ENCODE measurements around the gene CATSPER4.

Gene CATSPER4

DNA sequence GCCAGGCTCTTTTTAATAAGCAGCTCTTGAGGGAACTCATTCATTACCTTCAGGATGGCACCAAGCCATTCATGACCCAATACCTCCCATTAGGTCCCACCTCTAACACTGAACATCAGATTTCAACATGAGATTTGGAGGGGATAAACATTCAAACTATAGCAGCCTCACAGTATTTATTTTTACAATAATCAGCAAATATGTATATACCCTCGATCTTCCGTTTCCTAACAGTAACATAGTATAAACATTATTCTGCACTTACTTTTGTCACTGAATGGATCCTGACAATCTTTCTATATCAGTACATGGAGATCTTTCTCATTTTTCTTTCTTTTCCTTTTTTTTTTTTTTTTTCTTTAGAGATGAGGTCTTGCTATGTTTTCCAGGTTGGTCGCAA is 5.4 kb downstream of the CATSPER4 start:
- DNase-seq (ENCODE audit: low read depth): no peak
- TF ChIP-seq, protein P1, sequence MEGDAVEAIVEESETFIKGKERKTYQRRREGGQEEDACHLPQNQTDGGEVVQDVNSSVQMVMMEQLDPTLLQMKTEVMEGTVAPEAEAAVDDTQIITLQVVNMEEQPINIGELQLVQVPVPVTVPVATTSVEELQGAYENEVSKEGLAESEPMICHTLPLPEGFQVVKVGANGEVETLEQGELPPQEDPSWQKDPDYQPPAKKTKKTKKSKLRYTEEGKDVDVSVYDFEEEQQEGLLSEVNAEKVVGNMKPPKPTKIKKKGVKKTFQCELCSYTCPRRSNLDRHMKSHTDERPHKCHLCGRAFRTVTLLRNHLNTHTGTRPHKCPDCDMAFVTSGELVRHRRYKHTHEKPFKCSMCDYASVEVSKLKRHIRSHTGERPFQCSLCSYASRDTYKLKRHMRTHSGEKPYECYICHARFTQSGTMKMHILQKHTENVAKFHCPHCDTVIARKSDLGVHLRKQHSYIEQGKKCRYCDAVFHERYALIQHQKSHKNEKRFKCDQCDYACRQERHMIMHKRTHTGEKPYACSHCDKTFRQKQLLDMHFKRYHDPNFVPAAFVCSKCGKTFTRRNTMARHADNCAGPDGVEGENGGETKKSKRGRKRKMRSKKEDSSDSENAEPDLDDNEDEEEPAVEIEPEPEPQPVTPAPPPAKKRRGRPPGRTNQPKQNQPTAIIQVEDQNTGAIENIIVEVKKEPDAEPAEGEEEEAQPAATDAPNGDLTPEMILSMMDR (IDR thresholded peaks at IDR 0.05; ENCODE audit: insufficient read depth, low read depth, low read length, missing control alignments): no peak
- H3K4me3 ChIP-seq (ENCODE audit: low read length): no peak overlapping the region

DNA sequence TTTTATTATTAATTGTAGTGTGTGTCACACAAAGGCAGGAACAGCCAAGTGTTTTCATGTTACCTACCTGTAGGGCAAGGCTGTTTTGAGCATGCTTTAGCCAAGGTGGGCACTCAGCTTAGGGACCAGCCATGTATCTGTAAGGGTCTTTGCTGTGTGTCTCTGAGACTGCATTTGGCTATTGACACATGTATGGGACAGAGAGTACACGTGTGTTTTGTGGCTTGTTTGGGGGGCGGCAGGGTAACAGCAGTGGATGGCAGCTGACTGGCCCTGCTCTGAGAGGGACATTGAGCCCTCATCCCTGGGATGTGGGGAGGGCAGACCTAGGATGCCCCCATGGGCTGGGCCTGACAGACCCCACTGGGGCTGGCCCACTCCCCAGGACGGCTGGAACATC is 6.9 kb downstream of the CATSPER4 start:
- TF ChIP-seq, protein P1 (IDR thresholded peaks at IDR 0.05; ENCODE audit: insufficient read depth, low read depth, low read length, missing control alignments): no peak
- no peak overlapping the region for H3K4me3 ChIP-seq (ENCODE audit: low read length)
- DNase-seq (ENCODE audit: low read depth): no peak

DNA sequence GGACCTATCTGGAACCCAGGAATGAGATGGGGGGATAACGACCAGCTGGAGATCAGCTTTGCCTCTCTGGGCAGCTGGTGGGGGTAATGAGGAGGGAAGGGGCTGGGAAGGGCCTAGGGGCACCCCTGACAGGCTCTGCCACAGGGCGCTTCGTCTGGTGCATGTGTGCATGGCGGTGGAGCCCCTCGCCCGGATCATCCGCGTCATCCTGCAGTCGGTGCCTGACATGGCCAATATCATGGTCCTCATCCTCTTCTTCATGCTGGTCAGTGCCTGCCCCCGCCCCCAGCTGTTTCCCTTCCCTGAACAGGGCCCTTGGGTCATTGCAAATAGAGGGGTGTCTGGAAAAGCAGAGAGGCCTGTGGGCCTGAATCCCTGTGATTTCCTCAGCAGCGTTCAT is 7.4 kb downstream of the CATSPER4 start:
- TF ChIP-seq, protein P1 (IDR thresholded peaks at IDR 0.05; ENCODE audit: insufficient read depth, low read depth, low read length, missing control alignments): no peak
- DNase-seq (ENCODE audit: low read depth): no peak
- H3K4me3 ChIP-seq (ENCODE audit: low read length): no peak overlapping the region

DNA sequence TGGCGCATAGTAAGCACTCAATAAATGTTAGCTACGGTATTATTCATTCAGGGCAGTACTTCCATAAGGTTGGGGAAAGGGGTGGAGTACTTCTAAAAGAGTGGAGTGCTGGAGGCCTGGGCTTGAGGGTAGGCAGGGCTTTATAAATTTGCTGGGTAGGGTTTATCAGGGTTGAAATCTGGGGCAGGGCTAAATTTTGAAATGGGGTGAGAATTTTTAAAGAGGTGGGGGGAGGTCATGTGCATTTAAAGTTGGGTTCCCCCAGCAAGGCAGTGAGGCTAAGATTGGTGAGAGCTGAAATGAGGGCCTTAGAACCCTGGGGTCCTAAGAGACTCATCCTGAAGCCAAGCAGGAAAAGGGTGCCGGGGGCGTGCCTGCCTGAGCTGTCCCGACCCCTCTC is 10.0 kb downstream of the CATSPER4 start:
- no peak overlapping the region for H3K4me3 ChIP-seq (ENCODE audit: low read length)
- no peak for DNase-seq (ENCODE audit: low read depth)
- TF ChIP-seq, protein P1 (IDR thresholded peaks at IDR 0.05; ENCODE audit: insufficient read depth, low read depth, low read length, missing control alignments): no peak

DNA sequence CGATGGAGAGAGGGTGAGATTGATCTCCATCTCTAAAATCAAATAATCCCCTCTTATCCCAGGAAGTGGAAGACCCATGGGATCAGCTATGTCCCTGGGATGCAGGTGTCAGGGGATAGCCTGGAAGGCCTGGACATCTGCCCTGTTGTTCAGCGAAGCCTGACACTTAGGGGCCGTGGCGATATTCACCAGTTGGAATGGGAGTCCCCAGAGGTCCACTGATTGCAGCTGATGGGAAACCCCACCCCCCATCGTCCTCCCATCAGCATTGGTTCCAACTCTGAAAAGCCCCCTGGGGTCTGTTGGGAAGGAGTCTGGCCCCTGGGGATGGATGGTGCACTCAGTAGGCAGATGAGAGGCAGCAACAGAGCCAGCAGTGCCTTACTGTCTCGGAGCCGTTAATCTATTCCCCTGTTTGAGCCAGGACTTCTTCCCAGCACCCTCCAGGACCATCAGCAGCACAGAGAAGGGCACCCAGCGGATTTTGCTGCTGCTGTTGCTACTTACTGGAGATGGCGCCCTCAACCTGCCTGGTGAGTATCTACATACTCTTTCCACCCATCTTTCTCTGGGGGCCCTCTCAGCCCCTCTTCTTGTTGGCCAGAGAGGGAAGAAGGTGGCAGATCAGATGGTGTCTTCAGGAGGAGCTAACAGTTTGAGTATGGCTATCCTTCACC is 13.4 kb downstream of the CATSPER4 start:
- no peak for DNase-seq (ENCODE audit: low read depth)
- TF ChIP-seq, protein P1 (IDR thresholded peaks at IDR 0.05; ENCODE audit: insufficient read depth, low read depth, low read length, missing control alignments): no peak
- H3K4me3 ChIP-seq (ENCODE audit: low read length): no peak overlapping the region

DNA sequence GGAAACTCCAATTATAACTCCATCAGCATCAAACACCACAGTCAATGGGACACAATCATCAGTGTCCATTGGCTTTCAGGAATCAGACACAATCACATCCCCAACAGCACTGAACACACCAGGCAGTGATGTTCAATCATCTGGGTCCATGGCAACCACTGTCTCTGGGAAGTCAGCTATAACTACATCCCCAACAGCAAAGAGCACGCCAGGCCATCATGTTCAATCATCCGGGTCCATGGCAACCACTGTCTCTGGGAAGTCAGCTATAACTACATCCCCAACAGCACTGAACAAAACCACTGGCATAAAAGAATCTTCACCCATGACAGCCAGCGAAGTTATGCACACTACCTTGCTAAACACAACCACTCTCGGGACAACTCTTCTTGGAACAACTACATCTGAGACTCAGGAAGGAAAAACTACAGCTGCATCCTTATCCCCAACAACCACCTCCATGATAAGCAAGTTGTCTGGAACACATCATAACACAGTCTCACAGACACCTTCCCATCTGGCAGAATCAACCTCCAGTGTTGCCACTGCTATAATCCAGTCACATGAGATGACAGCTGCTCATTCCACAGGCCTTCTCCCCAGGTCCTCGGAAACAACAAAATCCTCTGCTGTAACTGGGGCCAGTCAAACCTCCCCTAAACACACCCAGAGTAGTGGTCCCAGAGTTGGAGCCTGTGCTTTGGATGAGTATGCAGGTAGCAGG is 19.9 kb downstream of the CATSPER4 start:
- no peak overlapping the region for H3K4me3 ChIP-seq (ENCODE audit: low read length)
- TF ChIP-seq, protein P1 (IDR thresholded peaks at IDR 0.05; ENCODE audit: insufficient read depth, low read depth, low read length, missing control alignments): no peak
- DNase-seq (ENCODE audit: low read depth): no peak

Measured in epithelial cell of esophagus (primary cell).